Suppressor macrophage treated with lipopolysaccharide for 4 hours (primary cell): ENCODE measurements around the gene FAM3A.
A peak's percentile ranks its signal among the peaks of the same experiment; 100 is the strongest.

Experiments used
- DNase-seq: peaks from one replicate; pipeline ENCODE4 v3.0.0-alpha.2; 2020

Gene FAM3A

GRCh38 chrX:154532690-154533089 lies 16.7 kb upstream of the FAM3A start:
- no peak for DNase-seq

GRCh38 chrX:154531626-154532025 lies 15.6 kb upstream of the FAM3A start:
- no peak for DNase-seq

- no peak for DNase-seq
Measured at GRCh38 chrX:154530286-154530685, 14.3 kb upstream of the FAM3A start.

GRCh38 chrX:154529206-154529612 lies 13.2 kb upstream of the FAM3A start:
- no peak for DNase-seq

GRCh38 chrX:154526901-154527675 lies 11.1 kb upstream of the FAM3A start:
- peak; percentile 68 for DNase-seq

- DNase-seq, result no peak
Measured at GRCh38 chrX:154525606-154526490, 9.8 kb upstream of the FAM3A start.

- no peak for DNase-seq
Measured at GRCh38 chrX:154519389-154519788, 3.4 kb upstream of the FAM3A start.

- DNase-seq, result no peak
Measured at GRCh38 chrX:154517101-154517781, 1.2 kb upstream of the FAM3A start.

GRCh38 chrX:154516656-154517100 lies 646 bp upstream of the FAM3A start:
- DNase-seq, result peak; percentile 2

- DNase-seq, result peak; percentile 4
Measured at GRCh38 chrX:154515090-154515965, 704 bp downstream of the FAM3A start.

- DNase-seq, result peak; percentile 14
Measured at GRCh38 chrX:154513716-154514115, 2.3 kb downstream of the FAM3A start.

- DNase-seq, result no peak
Measured at GRCh38 chrX:154512879-154513553, 3.0 kb downstream of the FAM3A start.

GRCh38 chrX:154511761-154512160 lies 4.3 kb downstream of the FAM3A start:
- no peak for DNase-seq

GRCh38 chrX:154509455-154509854 lies 6.6 kb downstream of the FAM3A start:
- DNase-seq, result no peak

GRCh38 chrX:154508384-154508745 lies 7.7 kb downstream of the FAM3A start:
- DNase-seq, result no peak

- DNase-seq, result no peak
Measured at GRCh38 chrX:154507673-154508383, 8.2 kb downstream of the FAM3A start.

GRCh38 chrX:154506483-154507332 lies 9.3 kb downstream of the FAM3A start:
- no peak for DNase-seq

- DNase-seq, result no peak
Measured at GRCh38 chrX:154505734-154506133, 10.3 kb downstream of the FAM3A start.

- no peak for DNase-seq
Measured at GRCh38 chrX:154502989-154503388, 13.0 kb downstream of the FAM3A start.

GRCh38 chrX:154502098-154502497 lies 13.9 kb downstream of the FAM3A start:
- DNase-seq, result no peak
